K562 (cell line): ENCODE measurements around the gene PYCR2. TPM values are rescaled to one million over a fixed set of nuclear protein-coding genes. Genes with fewer than 3 reads are reported as not detected.

Experiments
- ARNT ChIP-seq, 2 experiments: fragments of 450-650 bp; IDR thresholded peaks; 2 replicates each; pipeline ENCODE4 v1.6.1; 2016; ENCODE audit warnings: mild to moderate bottlenecking in 1 of 2
- ASH1L ChIP-seq: fragments of 450-650 bp; IDR thresholded peaks from 2 replicates; pipeline ENCODE4 v1.6.1; 2018; ENCODE audit warnings: borderline replicate concordance, mild to moderate bottlenecking, low read depth; ENCODE audit not compliant: partially characterized antibody
- BMI1 ChIP-seq: fragments of 150-350 bp; IDR thresholded peaks from 2 replicates; pipeline ENCODE4 v1.6.1; 2014; ENCODE audit warnings: low read length
- DDX20 ChIP-seq: fragments of 450-650 bp; IDR thresholded peaks from 2 replicates; pipeline ENCODE4 v1.6.1; 2016; ENCODE audit warnings: missing genetic modification characterization, low read depth, mild to moderate bottlenecking, missing compliant biosample characterization, moderate library complexity
- DIDO1 ChIP-seq: fragments of 450-650 bp; IDR thresholded peaks from 2 replicates; pipeline ENCODE4 v1.6.1; 2016; ENCODE audit warnings: low read depth, missing biosample characterization, missing genetic modification characterization
- EHMT2 ChIP-seq: fragments of 450-650 bp; IDR thresholded peaks from 2 replicates; pipeline ENCODE4 v1.6.1; 2018; ENCODE audit warnings: antibody characterized with exemption
- ELF2 ChIP-seq: fragments of 250-450 bp; sonication (Bioruptor Pico); IDR thresholded peaks from 2 replicates; pipeline ENCODE4 v1.5.0; 2021; ENCODE audit warnings: mild to moderate bottlenecking
- KAT2B ChIP-seq: IDR thresholded peaks from one replicate; pipeline ENCODE4 v1.6.1; 2012; ENCODE audit warnings: low read depth, mild to moderate bottlenecking, control low read depth, inconsistent platforms, low read length, moderate library complexity
- KDM2B ChIP-seq: fragments of 250-450 bp; sonication (Bioruptor Pico); IDR thresholded peaks from 2 replicates; pipeline ENCODE4 v1.8.0; 2021; ENCODE audit warnings: mild to moderate bottlenecking, moderate library complexity
- KLF6 ChIP-seq: fragments of 250-450 bp; sonication (Bioruptor Pico); IDR thresholded peaks from 2 replicates; pipeline ENCODE4 v1.4.0; 2020; ENCODE audit warnings: mild to moderate bottlenecking, moderate library complexity, borderline replicate concordance
- NFE2 ChIP-seq: IDR thresholded peaks from 2 replicates; pipeline ENCODE4 v1.6.1; 2014; ENCODE audit warnings: antibody characterized with exemption, low read depth
- NFYB ChIP-seq: IDR thresholded peaks from 2 replicates; pipeline ENCODE4 v1.6.1; 2011; ENCODE audit warnings: mild to moderate bottlenecking, moderate library complexity; ENCODE audit not compliant: insufficient read length; ENCODE audit errors: extremely low read depth
- OTX1 ChIP-seq: fragments of 450-650 bp; formaldehyde crosslinking; IDR thresholded peaks from 2 replicates; pipeline ENCODE4 v1.4.0; 2022; ENCODE audit warnings: mild to moderate bottlenecking
- POLR2B ChIP-seq: fragments of 450-650 bp; IDR thresholded peaks from 2 replicates; pipeline ENCODE4 v1.6.1; 2018; ENCODE audit warnings: low read depth; ENCODE audit not compliant: partially characterized antibody
- PPARD ChIP-seq: fragments of 250-450 bp; sonication (Bioruptor Pico); IDR thresholded peaks from 2 replicates; pipeline ENCODE4 v1.8.0; 2022; ENCODE audit warnings: inconsistent platforms, mild to moderate bottlenecking, moderate library complexity
- PRPF4 ChIP-seq: fragments of 200-400 bp; formaldehyde crosslinking; IDR thresholded peaks from one replicate; pipeline ENCODE4 v1.6.1; 2017; ENCODE audit warnings: low read length, low read depth, mild to moderate bottlenecking; ENCODE audit not compliant: insufficient read depth, poor library complexity, severe bottlenecking
- RAD21 ChIP-seq, 2 experiments: fragments of 250-450 bp in 1 of 2; fragments of 450-650 bp in 1 of 2; sonication (Bioruptor Pico) in 1 of 2; formaldehyde crosslinking in 1 of 2; IDR thresholded peaks in 1 of 2; conservative IDR thresholded peaks in 1 of 2; 2 replicates each; pipeline versions ENCODE4 v1.4.0 to v1.8.0; 2020 to 2022; ENCODE audit warnings: mild to moderate bottlenecking in 2 of 2, moderate library complexity in 1 of 2
- RBM39 ChIP-seq: fragments of 200-400 bp; formaldehyde crosslinking; optimal IDR thresholded peaks from 2 replicates; pipeline ENCODE3; 2018; ENCODE audit warnings: low read depth, low read length
- RFX7 ChIP-seq: fragments of 250-450 bp; sonication (Bioruptor Pico); IDR thresholded peaks from 2 replicates; pipeline ENCODE4 v1.5.1; 2021; ENCODE audit warnings: mild to moderate bottlenecking
- SMAD3 ChIP-seq: fragments of 450-650 bp; formaldehyde crosslinking; conservative IDR thresholded peaks from 2 replicates; pipeline ENCODE4 v1.4.0; 2020; ENCODE audit warnings: mild to moderate bottlenecking
- STAT5A ChIP-seq: IDR thresholded peaks from 2 replicates; pipeline ENCODE4 v1.6.1; 2012; ENCODE audit warnings: low read length, inconsistent platforms, borderline replicate concordance
- TBL1XR1 ChIP-seq, 2 experiments: IDR thresholded peaks; 2 replicates each; pipeline ENCODE4 v1.6.1; 2012; ENCODE audit warnings: improper control_type of control experiment in 2 of 2, low read length in 2 of 2, mild to moderate bottlenecking in 1 of 2
- U2AF2 ChIP-seq: fragments of 200-400 bp; formaldehyde crosslinking; optimal IDR thresholded peaks from 2 replicates; pipeline ENCODE3; 2017; ENCODE audit warnings: low read depth, mild to moderate bottlenecking, low read length
- ZC3H8 ChIP-seq: fragments of 450-650 bp; IDR thresholded peaks from 2 replicates; pipeline ENCODE4 v1.6.1; 2017
- ZFPM2 ChIP-seq: fragments of 250-450 bp; sonication (Bioruptor Pico); IDR thresholded peaks from 2 replicates; pipeline ENCODE4 v1.5.1; 2022; ENCODE audit warnings: mild to moderate bottlenecking
- ZNF140 ChIP-seq: fragments of 250-450 bp; sonication (Bioruptor Pico); IDR thresholded peaks from 2 replicates; pipeline ENCODE4 v1.8.0; 2021; ENCODE audit warnings: moderate library complexity, mild to moderate bottlenecking, inconsistent platforms
- ZNF316 ChIP-seq: fragments of 450-650 bp; IDR thresholded peaks from 2 replicates; pipeline ENCODE4 v1.6.1; 2016
- ZNF41 ChIP-seq: fragments of 250-450 bp; sonication (Bioruptor Pico); conservative IDR thresholded peaks from 2 replicates; pipeline ENCODE4 v1.4.0; 2020; ENCODE audit warnings: mild to moderate bottlenecking
- polyA plus RNA-seq, 8 experiments: library from polyadenylated mRNA; depleted of rRNA in 4 of 8; stranded (reverse) in 5 of 8; unstranded in 3 of 8; fragments of >200 nt; fragmentation: Nextera tagmentation in 2 of 8; fragmentation: Illumina TruSeq in 1 of 8; extraction: Ambion mirVana in 2 of 8; extraction: Trizol in 1 of 8; gene quantifications; 2 replicates each; pipeline versions ENCODE4 v1.2.1 to v1.2.3, GENCODE V29; 2011 to 2014; ENCODE audit warnings: inconsistent platforms in 1 of 8, missing spikeins in 1 of 8
- total RNA-seq, 7 experiments: library from RNA; depleted of rRNA in 6 of 7; stranded (reverse); fragments of >200 nt in 6 of 7; fragmentation: Illumina TruSeq in 2 of 7; extraction: Trizol in 2 of 7; gene quantifications; 2 replicates each; pipeline versions ENCODE4 v1.2.1 to v1.2.3, GENCODE V29; 2011 to 2021; ENCODE audit warnings: low replicate concordance in 1 of 7
- TF ChIP-seq, protein P1 (sequence below): fragments of 150-350 bp; conservative IDR thresholded peaks from 2 replicates; pipeline ENCODE4 v1.6.1; 2014; ENCODE audit warnings: low read length

PYCR2 gene
- total and polyA plus RNA-seq, 9 of the 15 experiments (the other 6 are each of a cell fraction or from before 2014, with no cell fraction given): 5.5 to 219 (median 127) TPM

DNA sequence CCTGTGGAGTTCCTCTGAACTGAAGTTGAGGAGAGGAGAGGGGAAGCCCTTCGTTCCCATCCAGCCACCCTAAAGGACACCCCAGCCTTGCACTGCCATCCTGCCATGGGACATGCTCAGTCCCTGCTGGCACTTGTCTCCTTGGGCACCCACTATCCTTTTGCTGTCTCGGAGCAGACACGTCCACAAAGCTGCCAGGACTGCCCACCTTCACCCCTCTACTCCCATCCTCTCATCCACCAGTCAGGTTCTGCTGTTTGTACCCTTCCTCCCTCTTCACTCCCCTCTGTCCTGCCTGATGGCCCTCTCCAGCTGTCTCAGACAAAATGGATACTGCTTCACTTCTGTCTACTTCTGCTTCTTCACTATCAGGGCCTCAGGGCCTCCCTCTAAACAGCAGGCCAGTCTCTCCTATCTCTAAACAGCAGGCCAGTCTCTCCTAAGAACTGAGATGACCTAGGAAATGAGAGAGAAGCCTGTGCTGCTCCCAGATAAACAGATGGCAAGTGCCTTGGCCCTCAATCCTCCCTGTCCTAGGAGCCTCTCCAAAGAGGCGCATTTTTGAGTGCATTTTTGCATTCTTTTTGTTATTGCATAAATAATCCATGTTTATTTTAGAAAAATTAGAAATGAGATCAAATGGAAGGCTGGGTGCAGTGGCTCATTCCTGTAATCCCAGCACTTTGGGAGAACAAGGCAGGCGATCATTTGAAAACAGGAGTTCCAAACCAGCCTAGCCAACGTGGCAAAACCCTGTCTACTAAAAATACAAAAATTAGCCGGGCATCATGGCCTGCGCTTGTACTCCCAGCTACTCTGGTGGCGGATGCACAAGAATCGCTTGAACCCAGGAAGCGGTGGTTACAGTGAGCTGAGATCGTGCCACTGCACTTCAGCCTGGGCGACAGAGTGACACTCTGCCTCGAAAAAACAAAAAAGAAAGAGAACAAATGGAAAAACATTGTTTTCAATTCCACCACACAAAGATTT, 4.4 kb upstream of the PYCR2 start (continued):
- TF ChIP-seq ASH1L: no peak
- peak; percentile 84 for TF ChIP-seq ZNF41
- no peak for TF ChIP-seq NFYB
- TF ChIP-seq ARNT (IDR thresholded peaks at IDR 0.05): peak; percentile 99
- TF ChIP-seq POLR2B: peak; percentile 86
- TF ChIP-seq TBL1XR1 (IDR thresholded peaks at IDR 0.05; ENCODE audit: low read length in 2 of 2): peak; percentile 99
- peak; percentile 56; the same call in 1 of the 2 replicates for TF ChIP-seq ELF2
- TF ChIP-seq SMAD3: peak; percentile 94
- TF ChIP-seq U2AF2: no peak
- peak; percentile 72 for TF ChIP-seq DDX20 (tag)
- no peak for TF ChIP-seq RBM39
- TF ChIP-seq ZNF140 (CRISPR knock-in tag): no peak
- no peak for TF ChIP-seq ZFPM2 (CRISPR knock-in tag)
- TF ChIP-seq RFX7 (CRISPR knock-in tag): no peak
- peak in 1 of 2 experiments; percentile 10; a peak in 1 of 4 replicates for TF ChIP-seq RAD21 (CRISPR knock-in tag; conservative IDR thresholded peaks at IDR 0.05 in 1 of 2, IDR thresholded peaks at IDR 0.05 in 1 of 2)
- TF ChIP-seq BMI1: no peak
- TF ChIP-seq KDM2B (CRISPR knock-in tag): no peak
- peak; percentile 90 for TF ChIP-seq NFE2
- TF ChIP-seq ZNF316: peak; percentile 31; the same call in 1 of the 2 replicates
- TF ChIP-seq PRPF4: no peak
- no peak; the same call in 1 of the 2 replicates for TF ChIP-seq ZC3H8
- peak; percentile 99 for TF ChIP-seq OTX1 (CRISPR knock-in tag)
- TF ChIP-seq, protein P1, sequence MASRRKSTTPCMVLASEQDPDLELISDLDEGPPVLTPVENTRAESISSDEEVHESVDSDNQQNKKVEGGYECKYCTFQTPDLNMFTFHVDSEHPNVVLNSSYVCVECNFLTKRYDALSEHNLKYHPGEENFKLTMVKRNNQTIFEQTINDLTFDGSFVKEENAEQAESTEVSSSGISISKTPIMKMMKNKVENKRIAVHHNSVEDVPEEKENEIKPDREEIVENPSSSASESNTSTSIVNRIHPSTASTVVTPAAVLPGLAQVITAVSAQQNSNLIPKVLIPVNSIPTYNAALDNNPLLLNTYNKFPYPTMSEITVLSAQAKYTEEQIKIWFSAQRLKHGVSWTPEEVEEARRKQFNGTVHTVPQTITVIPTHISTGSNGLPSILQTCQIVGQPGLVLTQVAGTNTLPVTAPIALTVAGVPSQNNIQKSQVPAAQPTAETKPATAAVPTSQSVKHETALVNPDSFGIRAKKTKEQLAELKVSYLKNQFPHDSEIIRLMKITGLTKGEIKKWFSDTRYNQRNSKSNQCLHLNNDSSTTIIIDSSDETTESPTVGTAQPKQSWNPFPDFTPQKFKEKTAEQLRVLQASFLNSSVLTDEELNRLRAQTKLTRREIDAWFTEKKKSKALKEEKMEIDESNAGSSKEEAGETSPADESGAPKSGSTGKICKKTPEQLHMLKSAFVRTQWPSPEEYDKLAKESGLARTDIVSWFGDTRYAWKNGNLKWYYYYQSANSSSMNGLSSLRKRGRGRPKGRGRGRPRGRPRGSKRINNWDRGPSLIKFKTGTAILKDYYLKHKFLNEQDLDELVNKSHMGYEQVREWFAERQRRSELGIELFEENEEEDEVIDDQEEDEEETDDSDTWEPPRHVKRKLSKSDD: no peak
- no peak for TF ChIP-seq PPARD (CRISPR knock-in tag)
- peak; percentile 78; the same call in 1 of the 2 replicates for TF ChIP-seq EHMT2
- TF ChIP-seq KAT2B: no peak
- TF ChIP-seq STAT5A: peak; percentile 100
- TF ChIP-seq KLF6 (CRISPR knock-in tag): peak; percentile 84; the same call in 1 of the 2 replicates
- TF ChIP-seq DIDO1 (tag): no peak; the same call in none of the 2 replicates
